HAP-1 (cell line): Measurements from ENCODE around the gene YAE1.

Source experiments
- DNase-seq, 2 experiments: peaks; one replicate each; pipeline ENCODE4 v3.0.0-alpha.2; 2016 to 2020; ENCODE audit warnings: low spot score in 2 of 2
- H3K27me3 ChIP-seq: fragments of 250-450 bp; sonication (Bioruptor Pico); 2 replicates; pipeline ENCODE4 v1.5.1; 2020; ENCODE audit warnings: low read depth, mild to moderate bottlenecking, moderate library complexity
- H3K36me3 ChIP-seq: fragments of 250-450 bp; sonication (Bioruptor Pico); replicated peaks from 2 replicates; pipeline ENCODE4 v1.5.1; 2020; ENCODE audit warnings: mild to moderate bottlenecking
- H3K4me1 ChIP-seq: fragments of 250-450 bp; sonication (Bioruptor Pico); 2 replicates; pipeline ENCODE4 v1.5.1; 2020; ENCODE audit warnings: mild to moderate bottlenecking
- H3K4me3 ChIP-seq: fragments of 250-450 bp; sonication (Bioruptor Pico); 2 replicates; pipeline ENCODE4 v1.5.1; 2020; ENCODE audit warnings: mild to moderate bottlenecking, moderate library complexity
- H3K9me3 ChIP-seq: fragments of 250-450 bp; sonication (Bioruptor Pico); 2 replicates; pipeline ENCODE4 v1.5.1; 2020; ENCODE audit warnings: mild to moderate bottlenecking, moderate library complexity
- in situ Hi-C: fragments of 300-500 bp; cut with MboI; formaldehyde crosslinking; loops from 3 replicates; pipeline ENCODE4 v1.14.3; 2020; ENCODE audit warnings: low sequenced_read_pairs, inconsistent platforms, mixed read lengths

YAE1 gene

GRCh38 chr7:39567294-39567693 is 1.1 kb downstream of the YAE1 start:
- Histone ChIP-seq H3K4me3 (peak overlapping the region; percentile 82), H3K36me3 (peaks cover 12% of the 10 kb centered on the region), H3K4me1 (peaks cover 4% of the 10 kb centered on the region), H3K27me3 (no peaks in the 10 kb centered on the region; the same call in 1 of the 2 replicates), H3K9me3 (no peaks in the 10 kb centered on the region)
- in situ Hi-C loops: no loop called here
- no peak for DNase-seq

GRCh38 chr7:39574673-39575349 is 8.6 kb downstream of the YAE1 start:
- H3K36me3 ChIP-seq: peaks cover 28% of the 10 kb centered on the region
- H3K4me1 ChIP-seq: peaks cover 3% of the 10 kb centered on the region; the same call in 1 of the 2 replicates
- no peaks in the 10 kb centered on the region for H3K27me3 ChIP-seq
- no peak for DNase-seq
- H3K9me3 ChIP-seq: no peaks in the 10 kb centered on the region
- no peak overlapping the region for H3K4me3 ChIP-seq
- in situ Hi-C loops: loop anchor here (25.0 kb wide), 1 partner anchor 487 kb away; no protein-coding TSS in a partner anchor

DNA sequence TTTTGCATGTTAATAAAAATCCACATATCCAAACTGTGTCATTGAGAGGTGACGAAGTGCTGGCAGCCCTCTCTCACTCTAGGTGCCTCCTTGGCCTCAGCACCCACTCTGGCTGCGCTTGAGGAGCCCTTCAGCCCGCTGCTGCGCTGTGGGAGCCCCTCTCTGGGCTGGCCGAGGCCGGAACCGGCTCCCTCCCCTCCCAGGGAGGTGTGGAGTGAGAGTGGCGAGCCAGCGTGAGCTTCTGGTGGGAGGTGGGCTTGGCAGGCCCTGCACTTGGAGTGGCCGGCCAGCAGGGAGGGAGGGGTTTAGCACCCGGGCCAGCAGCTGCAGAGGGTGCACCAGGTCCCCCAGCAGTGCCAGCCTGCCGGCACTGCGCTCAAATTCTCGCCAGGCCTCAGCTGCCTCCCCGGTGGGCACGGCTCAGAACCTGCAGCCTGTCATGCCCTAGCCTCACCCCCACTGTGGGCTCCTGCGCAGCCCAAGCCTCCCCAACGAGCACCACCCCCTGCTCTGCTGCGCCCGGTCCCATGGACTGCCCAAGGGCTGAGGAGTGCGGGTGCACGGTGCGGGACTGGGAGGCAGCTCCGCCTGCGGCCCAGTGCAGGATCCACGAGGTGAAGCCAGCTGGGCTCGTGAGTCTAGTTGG is 11.1 kb downstream of the YAE1 start:
- DNase-seq: no peak
- peaks cover 3% of the 10 kb centered on the region; the same call in 1 of the 2 replicates for H3K4me1 ChIP-seq
- peaks cover 16% of the 10 kb centered on the region for H3K36me3 ChIP-seq
- no peaks in the 10 kb centered on the region for H3K9me3 ChIP-seq
- in situ Hi-C loops: loop anchor here (25.0 kb wide), 1 partner anchor 485 kb away; no protein-coding TSS in a partner anchor
- H3K27me3 ChIP-seq: no peaks in the 10 kb centered on the region
- no peak overlapping the region for H3K4me3 ChIP-seq

DNA sequence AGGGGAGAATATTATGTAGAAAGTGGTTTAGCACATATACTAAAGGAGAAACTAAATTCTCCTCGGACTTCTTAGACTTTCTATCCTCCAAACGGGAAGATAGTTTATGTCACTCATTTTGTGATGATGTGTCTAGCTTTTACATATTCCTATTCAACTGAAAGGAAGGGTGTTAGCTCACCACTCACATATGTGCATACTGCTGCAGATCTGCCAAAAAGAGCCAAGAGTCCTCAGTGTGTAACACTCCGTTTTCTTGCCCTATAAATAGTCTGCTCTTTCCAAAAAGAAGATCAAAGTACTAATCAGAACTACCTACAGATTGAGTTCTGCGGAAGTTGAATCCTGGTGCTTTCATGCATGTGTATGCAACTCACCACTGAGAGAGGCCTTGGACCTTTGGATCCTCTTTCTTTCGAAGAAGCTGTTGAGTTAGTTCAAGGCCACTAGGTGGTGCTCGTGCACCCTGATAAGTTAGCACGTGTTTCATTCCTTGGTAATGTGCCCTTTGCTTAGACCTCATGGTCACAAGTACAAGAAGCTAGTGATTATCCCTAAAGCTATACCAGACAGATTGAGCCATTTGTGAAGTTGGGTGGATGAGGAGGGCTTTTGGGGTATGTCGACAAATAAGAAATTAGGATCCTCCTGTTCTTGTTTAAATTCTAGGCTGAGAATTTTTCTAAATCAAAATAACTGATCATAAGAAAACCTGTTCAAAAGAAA is 14.1 kb downstream of the YAE1 start:
- in situ Hi-C loops: loop anchor here (5.0 to 25.0 kb wide), 2 partner anchors 167 to 482 kb away; no protein-coding TSS in a partner anchor
- DNase-seq: peak; percentile 82 to 91
- H3K4me3 ChIP-seq: no peak overlapping the region
- H3K36me3 ChIP-seq: peaks cover 5% of the 10 kb centered on the region; the same call in 1 of the 2 replicates
- H3K9me3 ChIP-seq: no peaks in the 10 kb centered on the region
- no peaks in the 10 kb centered on the region for H3K27me3 ChIP-seq
- no peaks in the 10 kb centered on the region for H3K4me1 ChIP-seq

DNA sequence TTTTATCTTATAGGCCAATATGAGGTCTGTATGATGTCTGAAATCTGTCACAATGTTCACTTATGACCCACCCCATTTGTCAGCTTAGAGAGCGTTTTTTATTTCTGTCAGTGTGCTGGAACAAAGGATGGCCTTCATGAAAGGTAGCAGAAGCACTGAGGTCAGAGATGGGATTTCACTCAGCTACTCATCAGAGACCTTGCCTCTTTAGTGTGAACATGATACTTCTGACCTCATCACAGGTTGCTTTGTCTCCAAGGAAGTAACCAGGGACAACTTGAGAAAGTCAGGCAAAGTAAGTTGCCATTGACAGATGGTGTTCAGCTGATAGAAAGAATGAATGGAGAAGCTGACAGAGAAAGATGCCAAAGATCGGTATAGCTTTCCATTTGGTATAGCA is 16.3 kb downstream of the YAE1 start:
- H3K27me3 ChIP-seq: no peaks in the 10 kb centered on the region
- no peaks in the 10 kb centered on the region; the same call in 1 of the 2 replicates for H3K36me3 ChIP-seq
- in situ Hi-C loops: loop anchor here (5.0 to 25.0 kb wide), 2 partner anchors 165 to 480 kb away; no protein-coding TSS in a partner anchor
- no peaks in the 10 kb centered on the region for H3K9me3 ChIP-seq
- no peak overlapping the region for H3K4me3 ChIP-seq
- no peaks in the 10 kb centered on the region for H3K4me1 ChIP-seq
- no peak for DNase-seq

DNA sequence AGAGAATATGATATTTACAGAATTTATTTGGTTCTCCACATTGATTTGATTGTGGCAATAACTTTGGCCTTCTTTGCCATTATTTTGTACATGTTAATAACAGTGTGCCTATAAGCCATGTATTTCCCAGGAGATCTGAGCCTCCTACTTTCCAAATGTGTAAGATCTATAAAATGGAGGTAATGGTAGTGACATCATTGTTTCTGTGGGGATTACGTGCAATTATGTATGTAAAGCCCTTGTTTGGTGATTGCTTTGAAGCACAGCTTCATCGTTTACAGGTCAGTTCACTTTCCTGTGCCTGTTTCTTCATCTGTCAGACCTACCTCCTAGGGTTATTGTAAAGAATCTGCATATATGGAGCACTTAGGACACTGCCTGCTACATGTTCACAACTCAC is 17.3 kb downstream of the YAE1 start:
- Histone ChIP-seq H3K36me3 (no peaks in the 10 kb centered on the region; the same call in 1 of the 2 replicates), H3K4me3 (no peak overlapping the region), H3K27me3 (no peaks in the 10 kb centered on the region), H3K4me1 (no peaks in the 10 kb centered on the region), H3K9me3 (no peaks in the 10 kb centered on the region)
- in situ Hi-C loops: loop anchor here (5.0 to 25.0 kb wide), 2 partner anchors 164 to 479 kb away; no protein-coding TSS in a partner anchor
- DNase-seq: no peak

GRCh38 chr7:39587393-39587792 is 21.2 kb downstream of the YAE1 start:
- Histone ChIP-seq H3K9me3 (no peaks in the 10 kb centered on the region), H3K27me3 (no peaks in the 10 kb centered on the region), H3K4me1 (peaks cover 6% of the 10 kb centered on the region), H3K36me3 (no peaks in the 10 kb centered on the region), H3K4me3 (no peak overlapping the region)
- in situ Hi-C loops: loop anchor here (25.0 kb wide), 1 partner anchor 475 kb away; no protein-coding TSS in a partner anchor
- no peak for DNase-seq

DNA sequence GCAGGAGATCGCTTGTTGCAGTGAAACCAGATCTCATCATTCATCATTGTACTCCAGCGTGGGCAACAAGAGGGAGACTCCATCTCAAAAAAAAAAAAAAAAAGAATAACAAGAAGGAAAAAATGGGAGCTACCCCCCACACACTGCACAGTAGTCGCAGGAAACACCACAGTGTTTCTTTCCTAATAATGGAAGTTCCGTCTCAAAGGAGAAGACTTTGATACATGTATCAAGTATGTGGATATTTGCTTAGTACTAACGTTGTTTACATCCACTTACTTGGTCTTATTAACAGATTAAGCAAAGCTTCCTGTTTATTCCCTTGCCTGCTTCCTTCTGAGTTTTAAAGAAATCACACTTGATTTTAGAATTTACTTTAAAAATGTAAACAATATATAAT is 22.2 kb downstream of the YAE1 start:
- in situ Hi-C loops: loop anchor here (25.0 kb wide), 1 partner anchor 474 kb away; no protein-coding TSS in a partner anchor
- peaks cover 6% of the 10 kb centered on the region for H3K4me1 ChIP-seq

GRCh38 chr7:39589323-39590111 is 23.3 kb downstream of the YAE1 start:
- Histone ChIP-seq H3K27me3 (no peaks in the 10 kb centered on the region), H3K4me3 (no peak overlapping the region), H3K9me3 (no peaks in the 10 kb centered on the region), H3K4me1 (peaks cover 6% of the 10 kb centered on the region), H3K36me3 (no peaks in the 10 kb centered on the region)
- in situ Hi-C loops: loop anchor here (25.0 kb wide), 1 partner anchor 473 kb away; no protein-coding TSS in a partner anchor
- peak; percentile 78 to 87 for DNase-seq

More for the DNA sequence above, 22.2 kb downstream of the YAE1 start:
- Histone ChIP-seq H3K4me3 (no peak overlapping the region), H3K27me3 (no peaks in the 10 kb centered on the region), H3K9me3 (no peaks in the 10 kb centered on the region), H3K36me3 (no peaks in the 10 kb centered on the region)
- DNase-seq: no peak

- H3K27me3 ChIP-seq: no peaks in the 10 kb centered on the region
- in situ Hi-C loops: loop anchor here (25.0 kb wide), 1 partner anchor 470 kb away; no protein-coding TSS in a partner anchor
- DNase-seq: no peak
- no peak overlapping the region for H3K4me3 ChIP-seq
- H3K4me1 ChIP-seq: peaks cover 6% of the 10 kb centered on the region
- no peaks in the 10 kb centered on the region for H3K36me3 ChIP-seq
- H3K9me3 ChIP-seq: no peaks in the 10 kb centered on the region
Observed at GRCh38 chr7:39592586-39592985, 26.4 kb downstream of the YAE1 start.

DNA sequence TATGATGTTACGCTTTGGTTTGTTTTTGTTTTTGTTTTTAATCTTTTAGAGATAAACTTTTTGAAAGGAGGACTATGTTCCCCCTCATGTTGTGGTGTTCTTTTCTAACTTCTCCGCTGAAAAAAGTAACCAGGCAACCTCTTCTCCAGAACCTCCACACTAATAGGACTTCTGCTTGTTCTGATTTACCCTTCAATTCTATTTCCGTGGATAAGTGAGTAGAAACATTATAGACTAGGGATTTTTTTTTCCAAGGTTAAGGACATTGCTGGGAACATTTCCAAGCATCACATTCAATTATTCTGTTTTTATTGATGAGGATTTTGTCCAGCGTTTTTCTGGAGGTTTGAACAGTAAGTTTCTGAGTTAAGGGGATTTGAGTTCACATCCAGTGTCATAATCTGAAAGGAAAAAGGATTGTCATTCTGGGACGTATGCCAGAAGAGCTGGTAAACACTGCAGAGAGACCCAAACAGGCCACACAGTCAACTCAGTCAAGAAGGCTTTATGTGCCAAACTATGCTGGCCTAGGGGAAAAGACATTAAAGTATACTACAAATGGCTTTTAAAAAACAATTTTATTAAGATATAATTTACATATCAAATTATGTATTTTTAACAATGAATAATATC is 28.9 kb downstream of the YAE1 start:
- Histone ChIP-seq H3K4me1 (peaks cover under 1% of the 10 kb centered on the region; the same call in 1 of the 2 replicates), H3K4me3 (no peak overlapping the region), H3K9me3 (no peaks in the 10 kb centered on the region), H3K27me3 (no peaks in the 10 kb centered on the region), H3K36me3 (no peaks in the 10 kb centered on the region)
- peak; percentile 26 to 28 for DNase-seq
- in situ Hi-C loops: loop anchor here (25.0 kb wide), 1 partner anchor 467 kb away; no protein-coding TSS in a partner anchor

- H3K9me3 ChIP-seq: no peaks in the 10 kb centered on the region
- in situ Hi-C loops: no loop called here
- no peak for DNase-seq
- H3K36me3 ChIP-seq: no peaks in the 10 kb centered on the region
- peaks cover 14% of the 10 kb centered on the region for H3K4me1 ChIP-seq
- H3K27me3 ChIP-seq: no peaks in the 10 kb centered on the region
- H3K4me3 ChIP-seq: no peak overlapping the region
Observed at GRCh38 chr7:39602351-39602750, 36.1 kb downstream of the YAE1 start.
